ENCODE results near the gene DBET.
"Not testable (repeated sequence)": the region's sequence is repeated elsewhere in the genome, so short reads cannot be mapped to it uniquely, and the experiment has no call there.

DBET gene

DNA sequence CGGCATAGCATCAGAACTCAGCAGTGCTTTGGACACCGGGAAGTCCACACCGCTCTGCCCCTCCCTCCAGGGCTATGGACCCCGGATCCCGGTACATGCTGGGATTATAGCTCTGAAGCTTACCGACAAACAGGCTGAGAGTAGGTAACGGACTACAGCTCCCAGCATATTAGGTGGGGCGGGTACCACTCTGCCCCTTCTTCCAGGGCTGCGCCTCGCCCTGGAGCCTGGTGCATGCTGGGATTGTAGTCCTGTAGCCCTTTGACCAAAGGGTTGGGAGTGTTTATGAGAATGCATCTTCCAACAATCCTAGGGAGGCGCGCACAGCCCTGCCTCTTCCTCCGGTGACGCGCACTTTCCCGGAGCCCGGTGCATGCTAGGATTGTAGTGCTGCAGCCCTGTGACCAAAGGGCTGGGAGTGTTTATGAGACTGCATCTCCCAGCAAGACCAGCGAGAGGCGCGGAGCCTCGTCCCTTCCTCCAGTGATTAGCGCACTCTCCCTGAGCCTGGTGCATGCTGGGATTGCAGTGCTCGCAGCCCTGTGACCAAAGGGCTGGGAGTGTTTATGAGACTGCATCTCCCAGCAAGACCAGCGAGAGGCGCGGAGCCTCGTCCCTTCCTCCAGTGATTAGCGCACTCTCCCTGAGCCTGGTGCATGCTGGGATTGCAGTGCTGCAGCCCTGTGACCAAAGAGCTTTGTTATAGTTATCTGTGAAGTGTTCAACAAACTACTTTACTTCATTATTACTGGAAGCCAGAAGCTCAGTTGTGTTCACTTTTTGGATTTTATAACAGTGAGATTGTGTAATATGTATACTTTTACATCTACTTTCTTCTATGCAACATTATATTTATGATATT lies 14.7 kb upstream of the DBET start:
- H4K8ac ChIP-seq (ENCODE audit: low read depth, low read length); H3K79me1 ChIP-seq (ENCODE audit: low read length); H3K9ac ChIP-seq (ENCODE audit: low read length); H3K18ac ChIP-seq (ENCODE audit: low read length); H3K4me3 ChIP-seq (ENCODE audit: low read depth, low read length); H2BK5ac ChIP-seq (ENCODE audit: low read depth, low read length, poor library complexity); H2BK120ac ChIP-seq (ENCODE audit: insufficient read depth, low read length, poor library complexity); H4K12ac ChIP-seq (ENCODE audit: low read depth, low read length); H3K27ac ChIP-seq (ENCODE audit: low read depth, low read length); H2AK5ac ChIP-seq (ENCODE audit: low read length); H3K14ac ChIP-seq (ENCODE audit: low read length); H3K4me1 ChIP-seq (ENCODE audit: control insufficient read depth in 1 of 2, insufficient read depth in 2 of 2, low read length in 2 of 2); H2BK12ac ChIP-seq (ENCODE audit: low read length); H3K9me3 ChIP-seq (ENCODE audit: insufficient read depth, low read depth, low read length); H3K36me3 ChIP-seq (ENCODE audit: control insufficient read depth in 1 of 2, insufficient read depth in 2 of 2, low read length in 2 of 2); H3K27me3 ChIP-seq (ENCODE audit: insufficient read depth, low read length); DNase-seq; H3K4me2 ChIP-seq (ENCODE audit: low read length); H3K4ac ChIP-seq (ENCODE audit: low read depth, low read length); H3K23ac ChIP-seq (ENCODE audit: low read length); H2AFZ ChIP-seq (ENCODE audit: insufficient read depth, low read length, poor library complexity); H4K91ac ChIP-seq (ENCODE audit: low read depth, low read length); H3K79me2 ChIP-seq (ENCODE audit: control insufficient read depth, insufficient read depth, low read length, poor library complexity): not testable (repeated sequence)
- no CpG with 5 or more reads among the region's 28 CpGs for WGBS (ENCODE audit: extremely low coverage, insufficient coverage, insufficient read length)

- H3K4ac ChIP-seq (ENCODE audit: low read depth, low read length); H4K91ac ChIP-seq (ENCODE audit: low read depth, low read length); H4K12ac ChIP-seq (ENCODE audit: low read depth, low read length); H3K18ac ChIP-seq (ENCODE audit: low read length); H3K4me1 ChIP-seq (ENCODE audit: control insufficient read depth in 1 of 2, insufficient read depth in 2 of 2, low read length in 2 of 2); H2BK5ac ChIP-seq (ENCODE audit: low read depth, low read length, poor library complexity); H2BK120ac ChIP-seq (ENCODE audit: insufficient read depth, low read length, poor library complexity); H3K79me1 ChIP-seq (ENCODE audit: low read length); H3K36me3 ChIP-seq (ENCODE audit: control insufficient read depth in 1 of 2, insufficient read depth in 2 of 2, low read length in 2 of 2); H3K4me2 ChIP-seq (ENCODE audit: low read length); H4K8ac ChIP-seq (ENCODE audit: low read depth, low read length); H3K14ac ChIP-seq (ENCODE audit: low read length); H2BK12ac ChIP-seq (ENCODE audit: low read length); H3K79me2 ChIP-seq (ENCODE audit: control insufficient read depth, insufficient read depth, low read length, poor library complexity); H3K27me3 ChIP-seq (ENCODE audit: insufficient read depth, low read length); H3K23ac ChIP-seq (ENCODE audit: low read length); H3K9ac ChIP-seq (ENCODE audit: low read length); DNase-seq; H3K9me3 ChIP-seq (ENCODE audit: insufficient read depth, low read depth, low read length); H3K4me3 ChIP-seq (ENCODE audit: low read depth, low read length); H2AFZ ChIP-seq (ENCODE audit: insufficient read depth, low read length, poor library complexity); H3K27ac ChIP-seq (ENCODE audit: low read depth, low read length); H2AK5ac ChIP-seq (ENCODE audit: low read length): not testable (repeated sequence)
- no CpG with 5 or more reads among the region's 4 CpGs for WGBS (ENCODE audit: extremely low coverage, insufficient coverage, insufficient read length)
Observed at GRCh38 chr4:190058997-190059396, 5.3 kb upstream of the DBET start.

GRCh38 chr4:190064805-190065204 lies 503 bp downstream of the DBET start:
- WGBS (ENCODE audit: extremely low coverage, insufficient coverage, insufficient read length), result no CpG with 5 or more reads among the region's 3 CpGs
- not testable (repeated sequence) for H3K9ac ChIP-seq (ENCODE audit: low read length); DNase-seq; H2BK120ac ChIP-seq (ENCODE audit: insufficient read depth, low read length, poor library complexity); H3K18ac ChIP-seq (ENCODE audit: low read length); H3K9me3 ChIP-seq (ENCODE audit: insufficient read depth, low read depth, low read length); H2BK12ac ChIP-seq (ENCODE audit: low read length); H3K4me3 ChIP-seq (ENCODE audit: low read depth, low read length); H3K27ac ChIP-seq (ENCODE audit: low read depth, low read length); H2AK5ac ChIP-seq (ENCODE audit: low read length); H4K8ac ChIP-seq (ENCODE audit: low read depth, low read length); H3K4ac ChIP-seq (ENCODE audit: low read depth, low read length); H3K79me2 ChIP-seq (ENCODE audit: control insufficient read depth, insufficient read depth, low read length, poor library complexity); H3K79me1 ChIP-seq (ENCODE audit: low read length); H3K23ac ChIP-seq (ENCODE audit: low read length); H2AFZ ChIP-seq (ENCODE audit: insufficient read depth, low read length, poor library complexity); H4K12ac ChIP-seq (ENCODE audit: low read depth, low read length); H3K14ac ChIP-seq (ENCODE audit: low read length); H2BK5ac ChIP-seq (ENCODE audit: low read depth, low read length, poor library complexity); H4K91ac ChIP-seq (ENCODE audit: low read depth, low read length); H3K36me3 ChIP-seq (ENCODE audit: control insufficient read depth in 1 of 2, insufficient read depth in 2 of 2, low read length in 2 of 2); H3K27me3 ChIP-seq (ENCODE audit: insufficient read depth, low read length); H3K4me2 ChIP-seq (ENCODE audit: low read length); H3K4me1 ChIP-seq (ENCODE audit: control insufficient read depth in 1 of 2, insufficient read depth in 2 of 2, low read length in 2 of 2)

DNA sequence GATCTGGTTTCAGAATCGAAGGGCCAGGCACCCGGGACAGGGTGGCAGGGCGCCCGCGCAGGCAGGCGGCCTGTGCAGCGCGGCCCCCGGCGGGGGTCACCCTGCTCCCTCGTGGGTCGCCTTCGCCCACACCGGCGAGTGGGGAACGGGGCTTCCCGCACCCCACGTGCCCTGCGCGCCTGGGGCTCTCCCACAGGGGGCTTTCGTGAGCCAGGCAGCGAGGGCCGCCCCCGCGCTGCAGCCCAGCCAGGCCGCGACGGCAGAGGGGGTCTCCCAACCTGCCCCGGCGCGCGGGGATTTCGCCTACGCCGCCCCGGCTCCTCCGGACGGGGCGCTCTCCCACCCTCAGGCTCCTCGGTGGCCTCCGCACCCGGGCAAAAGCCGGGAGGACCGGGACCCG lies 4.0 kb downstream of the DBET start:
- not testable (repeated sequence) for H3K27ac ChIP-seq (ENCODE audit: low read depth, low read length); H2BK5ac ChIP-seq (ENCODE audit: low read depth, low read length, poor library complexity); H3K9me3 ChIP-seq (ENCODE audit: insufficient read depth, low read depth, low read length); H3K14ac ChIP-seq (ENCODE audit: low read length); H3K79me2 ChIP-seq (ENCODE audit: control insufficient read depth, insufficient read depth, low read length, poor library complexity); H4K8ac ChIP-seq (ENCODE audit: low read depth, low read length); H4K91ac ChIP-seq (ENCODE audit: low read depth, low read length); H3K36me3 ChIP-seq (ENCODE audit: control insufficient read depth in 1 of 2, insufficient read depth in 2 of 2, low read length in 2 of 2); H3K18ac ChIP-seq (ENCODE audit: low read length); H3K23ac ChIP-seq (ENCODE audit: low read length); H3K4me1 ChIP-seq (ENCODE audit: control insufficient read depth in 1 of 2, insufficient read depth in 2 of 2, low read length in 2 of 2); H3K79me1 ChIP-seq (ENCODE audit: low read length); H3K4me2 ChIP-seq (ENCODE audit: low read length); H2BK120ac ChIP-seq (ENCODE audit: insufficient read depth, low read length, poor library complexity); H4K12ac ChIP-seq (ENCODE audit: low read depth, low read length); H3K27me3 ChIP-seq (ENCODE audit: insufficient read depth, low read length); DNase-seq; H3K4ac ChIP-seq (ENCODE audit: low read depth, low read length); H2AFZ ChIP-seq (ENCODE audit: insufficient read depth, low read length, poor library complexity); H3K9ac ChIP-seq (ENCODE audit: low read length); H2BK12ac ChIP-seq (ENCODE audit: low read length); H2AK5ac ChIP-seq (ENCODE audit: low read length); H3K4me3 ChIP-seq (ENCODE audit: low read depth, low read length)
- no CpG with 5 or more reads among the region's 45 CpGs for WGBS (ENCODE audit: extremely low coverage, insufficient coverage, insufficient read length)
